Measurements from ENCODE around the gene ANKRD61. TPM values are rescaled to one million over a fixed set of nuclear protein-coding genes. Genes with fewer than 3 reads are reported as not detected.
A peak's percentile ranks its signal among the peaks of the same experiment; 100 is the strongest.
"Not testable (repeated sequence)": the region's sequence is repeated elsewhere in the genome, so short reads cannot be mapped to it uniquely, and the experiment has no call there.

ANKRD61 gene
- total RNA-seq (under 1 TPM in 3 of 10 donors, not detected in 7; 0.22 to 0.26 (median 0.25) TPM), polyA plus RNA-seq (under 1 TPM in 1 of 2 donors, not detected in 1; 0.13 TPM)
- long read RNA-seq, donor 1: 0 reads
- long read RNA-seq, donor 2: 0 reads
- long read RNA-seq, donor 3, partial matches to known transcripts: 0 of 1 reads
- long read RNA-seq, donor 3, other reads (novel, unspliced or antisense): 1 of 1 reads

DNA sequence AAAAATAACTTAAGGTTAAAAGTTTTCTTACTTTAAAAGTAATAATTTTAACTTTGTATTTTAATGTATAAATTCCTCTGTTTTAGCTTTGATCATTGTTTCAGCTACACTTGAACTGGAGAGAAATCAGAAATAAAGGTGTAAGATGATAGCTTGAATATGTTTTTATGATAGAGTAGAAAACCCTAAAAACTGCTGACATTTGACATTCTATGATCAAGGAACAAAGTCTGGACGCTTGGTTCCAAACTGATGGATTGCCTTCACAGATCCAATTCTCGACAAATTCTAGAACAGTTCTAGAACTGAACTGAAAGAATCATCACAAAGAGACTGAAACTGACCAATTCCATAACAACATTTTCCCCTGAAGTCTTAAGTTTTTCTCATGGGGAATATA lies at the start of gene ANKRD61:
Gene ANKRD61, plus strand, starts transcription at position 389 of the 400 bp plus-strand sequence. Its CDS starts 0 bp downstream, at position 389.
- DNase-seq (no peak), ATAC-seq (no peak)
- Histone ChIP-seq H3K9me3 (no peaks in the 10 kb centered on the region), H3K27me3 (no peaks in the 10 kb centered on the region), H3K4me1 (peaks cover 0 to 26% (median 12%) of the 10 kb centered on the region in 9 donors), H3K27ac (no peak within 1 kb of the TSS), H3K36me3 (peaks cover 0 to 100% (median 42%) of the 10 kb centered on the region in 9 donors), H3K4me3 (no peak within 1 kb of the TSS)
- intact Hi-C loops (cut with DNase I): no loop called here
- 81 to 90% methylated on average over 2 of the region's 2 CpGs for WGBS, 2 donors
- no peak for TF ChIP-seq CTCF (IDR thresholded peaks at IDR 0.05)

GRCh38 chr7:5987061-5987460 lies 44.1 kb upstream of the ANKRD61 start:
- H3K27ac ChIP-seq; H3K4me1 ChIP-seq; ATAC-seq; DNase-seq; intact Hi-C loops (cut with DNase I); H3K4me3 ChIP-seq; H3K9me3 ChIP-seq; H3K27me3 ChIP-seq: not testable (repeated sequence)
- peaks cover 0 to 63% (median 13%) of the 10 kb centered on the region in 9 donors for H3K36me3 ChIP-seq
- WGBS, 2 donors: 86 to 90% methylated on average over 15 of the region's 15 CpGs

DNA sequence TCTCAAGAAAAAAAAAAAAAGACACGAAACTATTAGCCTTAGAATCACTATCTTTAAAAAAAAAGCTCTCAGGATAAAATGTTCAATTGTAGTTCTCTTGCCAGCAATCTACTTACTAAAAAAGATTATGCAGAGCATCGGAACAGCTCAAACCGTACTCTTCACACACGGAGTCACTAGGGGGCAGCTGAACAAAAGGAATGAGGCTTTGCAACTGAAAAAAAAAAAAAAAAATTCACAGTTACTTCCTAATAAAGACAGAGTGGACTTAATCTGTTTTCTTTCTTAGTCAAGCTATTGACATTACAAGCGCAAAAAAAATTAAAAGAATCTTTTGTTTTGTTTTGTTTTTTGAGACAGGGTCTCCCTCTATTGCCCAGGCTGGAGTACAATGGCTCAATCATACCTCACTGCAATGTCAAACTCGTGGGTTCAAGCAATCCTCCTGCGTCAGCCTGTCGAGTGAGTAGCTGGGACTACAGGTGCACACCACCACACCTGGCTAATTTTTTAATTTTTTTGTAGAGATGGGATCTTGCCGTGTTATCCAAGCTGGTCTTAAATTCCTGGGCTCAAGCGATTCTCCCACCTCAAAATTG lies 33.9 kb upstream of the ANKRD61 start:
- TF ChIP-seq CTCF (IDR thresholded peaks at IDR 0.05): peak; percentile 24 to 76 (median 67)
- 56 to 60% methylated on average over 10 of the region's 10 CpGs for WGBS, 2 donors
- Histone ChIP-seq H3K4me1 (peaks cover 0 to 5% (median 0%) of the 10 kb centered on the region in 9 donors), H3K36me3 (peaks cover 0 to 97% (median 55%) of the 10 kb centered on the region in 9 donors), H3K4me3 (no peak overlapping the region), H3K27me3 (no peaks in the 10 kb centered on the region), H3K27ac (no peak overlapping the region), H3K9me3 (no peaks in the 10 kb centered on the region)
- ATAC-seq (peak in 7 of 8 donors; percentile 53 to 79 (median 75)), DNase-seq (peak in 1 of 2 donors; percentile 60)
- intact Hi-C loops (cut with DNase I): loop anchor here in 5 of 10 donors (5.0 to 10.0 kb wide), 5 partner anchors 47 to 437 kb away; no protein-coding TSS in a partner anchor

DNA sequence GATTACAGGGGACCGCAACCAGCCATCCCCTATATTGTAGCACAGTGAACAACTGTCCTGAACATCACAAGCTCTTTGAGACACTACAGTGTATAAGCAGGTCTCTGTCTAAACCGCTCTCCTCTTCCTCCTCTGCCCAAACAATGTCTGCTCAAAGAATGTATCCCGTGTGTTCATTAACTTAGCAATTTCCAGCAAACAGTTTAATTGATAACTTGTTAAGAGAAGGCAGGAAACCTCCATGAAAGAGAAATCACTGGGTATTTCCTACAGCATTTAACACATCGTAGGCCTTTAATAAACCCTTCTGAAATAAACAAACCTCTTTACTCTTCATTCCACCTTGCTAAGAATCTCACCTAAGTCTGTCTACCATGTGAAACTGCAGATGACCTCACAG lies 23.8 kb upstream of the ANKRD61 start:
- H3K27me3 ChIP-seq: no peaks in the 10 kb centered on the region
- H3K4me3 ChIP-seq: no peak overlapping the region
- WGBS, 2 donors: 69 to 92% methylated on average over 4 of the region's 4 CpGs
- no peak for TF ChIP-seq CTCF (IDR thresholded peaks at IDR 0.05)
- no peaks in the 10 kb centered on the region for H3K9me3 ChIP-seq
- intact Hi-C loops (cut with DNase I): loop anchor here in 2 of 10 donors (10.0 kb wide), 1 partner anchor 427 kb away; no protein-coding TSS in a partner anchor
- no peak overlapping the region for H3K27ac ChIP-seq
- ATAC-seq (no peak), DNase-seq (no peak)
- H3K4me1 ChIP-seq: peaks cover 5 to 46% (median 26%) of the 10 kb centered on the region in 9 donors
- H3K36me3 ChIP-seq: peaks cover 0 to 59% (median 12%) of the 10 kb centered on the region in 9 donors

DNA sequence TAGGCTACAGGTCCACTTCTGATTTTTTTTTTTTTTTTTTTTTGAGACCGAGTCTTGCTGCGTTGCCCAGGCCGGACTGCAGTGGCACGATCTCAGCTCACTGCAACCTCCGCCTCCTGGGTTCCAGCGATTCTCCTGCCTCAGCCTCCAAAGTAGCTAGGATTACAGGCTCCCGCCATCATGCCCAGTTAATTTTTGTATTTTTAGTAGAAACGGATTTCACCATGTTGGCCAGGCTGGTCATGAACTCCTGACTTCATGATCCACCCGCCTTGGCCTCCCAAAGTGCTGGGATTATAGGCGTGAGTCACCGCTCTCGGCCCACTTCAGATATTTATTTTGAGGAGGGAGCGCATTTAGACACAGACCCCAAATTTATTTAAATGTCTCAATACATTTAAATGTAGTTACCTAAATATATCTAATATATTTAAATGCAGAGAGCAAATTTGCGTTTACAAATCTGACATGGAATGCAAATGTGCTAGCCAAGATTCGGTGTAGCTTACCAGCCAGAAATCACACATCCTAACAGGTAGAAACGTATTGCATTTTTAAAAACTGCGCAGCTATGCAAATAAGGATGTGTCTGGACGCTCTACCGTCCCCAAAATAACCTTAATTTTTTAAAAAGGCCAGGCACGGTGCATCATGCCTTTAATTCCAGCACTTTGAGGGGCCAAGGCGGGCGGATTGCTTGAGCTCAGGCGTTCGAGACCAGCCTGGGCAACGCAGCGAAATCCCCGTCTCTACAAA lies 23.2 kb upstream of the ANKRD61 start:
- intact Hi-C loops (cut with DNase I): loop anchor here in 2 of 10 donors (10.0 kb wide), 1 partner anchor 427 kb away; no protein-coding TSS in a partner anchor
- peak overlapping the region in 9 of 10 donors; percentile 88 to 98 (median 93) for H3K27ac ChIP-seq
- H3K4me1 ChIP-seq: peaks cover 5 to 49% (median 32%) of the 10 kb centered on the region in 9 donors
- not testable (repeated sequence) for DNase-seq, H3K27me3 ChIP-seq, ATAC-seq, H3K9me3 ChIP-seq
- 50 to 51% methylated on average over 27 of the region's 27 CpGs for WGBS, 2 donors
- peaks cover 0 to 59% (median 6%) of the 10 kb centered on the region in 9 donors for H3K36me3 ChIP-seq
- peak overlapping the region; percentile 53 to 95 (median 73) for H3K4me3 ChIP-seq
